IMR-90 (cell line): ENCODE results near the gene CASK. TPM values are rescaled to one million over a fixed set of nuclear protein-coding genes. Genes with fewer than 3 reads are reported as not detected.
"Not testable (repeated sequence)": the region's sequence is repeated elsewhere in the genome, so short reads cannot be mapped to it uniquely, and the experiment has no call there.

Experiments
- ATAC-seq: fragments of 200-7000 bp; cut with Tn5 transposase; 2 replicates; pipeline ENCODE4 v1.9.1; 2020; ENCODE audit warnings: low read depth, mild to moderate bottlenecking, moderate library complexity
- BruUV-seq: library from RNA; stranded (reverse); fragments of 400-500 nt; replicated peaks from 2 replicates; lab custom pipeline; 2021; lab: Mats Ljungman, UMichigan
- CTCF ChIA-PET: fragments of 300-600 bp; formaldehyde crosslinking; extraction: SDS; loops from one replicate; lab custom pipeline; 2021; ENCODE audit warnings: antibody characterized with exemption; lab: Yijun Ruan, JAX
- POLR2A ChIA-PET: fragments of 300-600 bp; sonication (Branson Sonifier 250); formaldehyde crosslinking; loops from one replicate; lab custom pipeline; 2022; ENCODE audit warnings: antibody characterized with exemption; ENCODE audit not compliant: unreplicated experiment; lab: Charles Lee
- DNase-seq: peaks from one replicate; pipeline ENCODE4 v3.0.0; 2013
- H2AFZ ChIP-seq: replicated peaks from 2 replicates; pipeline ENCODE3; 2013; ENCODE audit warnings: low read length, mild to moderate bottlenecking; ENCODE audit not compliant: poor library complexity
- H2AK5ac ChIP-seq: 2 replicates; pipeline ENCODE4 v1.6.1; 2013; ENCODE audit warnings: low read depth, low read length, inconsistent platforms
- H2AK9ac ChIP-seq: replicated peaks from 2 replicates; pipeline ENCODE3; 2013; ENCODE audit warnings: mild to moderate bottlenecking, low read depth, low read length, moderate library complexity; ENCODE audit not compliant: poor library complexity
- H2BK120ac ChIP-seq: 2 replicates; pipeline ENCODE4 v1.6.1; 2013; ENCODE audit warnings: low read depth, low read length, inconsistent platforms
- H2BK15ac ChIP-seq: 3 replicates; pipeline ENCODE4 v1.6.1; 2013; ENCODE audit warnings: low read depth, low read length, inconsistent platforms
- H2BK20ac ChIP-seq: 2 replicates; pipeline ENCODE4 v1.6.1; 2013; ENCODE audit warnings: low read depth, mild to moderate bottlenecking, inconsistent platforms, low read length, moderate library complexity
- H2BK5ac ChIP-seq: 2 replicates; pipeline ENCODE4 v1.6.1; 2013; ENCODE audit warnings: mild to moderate bottlenecking, low read depth, low read length, inconsistent platforms; ENCODE audit not compliant: poor library complexity, severe bottlenecking
- H3K14ac ChIP-seq: replicated peaks from 2 replicates; pipeline ENCODE4 v1.6.1; 2013; ENCODE audit warnings: low read depth, low read length, inconsistent platforms
- H3K18ac ChIP-seq: 2 replicates; pipeline ENCODE4 v1.6.1; 2013; ENCODE audit warnings: low read depth, low read length, control low read depth
- H3K23ac ChIP-seq: 2 replicates; pipeline ENCODE4 v1.6.1; 2013; ENCODE audit warnings: low read depth, low read length, inconsistent platforms
- H3K27ac ChIP-seq: 2 replicates; pipeline ENCODE4 v1.5.1; 2013; ENCODE audit warnings: mild to moderate bottlenecking, control low read depth, low read length; ENCODE audit not compliant: insufficient read depth
- H3K27me3 ChIP-seq: 2 replicates; pipeline ENCODE4 v1.6.1; 2013; ENCODE audit warnings: low read length; ENCODE audit not compliant: control insufficient read depth, insufficient read depth
- H3K36me3 ChIP-seq: 2 replicates; pipeline ENCODE4 v1.6.1; 2013; ENCODE audit warnings: low read length, mixed read lengths; ENCODE audit not compliant: control insufficient read depth, insufficient read depth
- H3K4ac ChIP-seq: 2 replicates; pipeline ENCODE4 v1.6.1; 2013; ENCODE audit warnings: low read depth, low read length, inconsistent platforms
- H3K4me1 ChIP-seq: 2 replicates; pipeline ENCODE4 v1.6.1; 2013; ENCODE audit warnings: low read length, mixed read lengths; ENCODE audit not compliant: control insufficient read depth, insufficient read depth
- H3K4me2 ChIP-seq: 2 replicates; pipeline ENCODE4 v1.6.1; 2013; ENCODE audit warnings: low read depth, mild to moderate bottlenecking, control low read depth, low read length, moderate library complexity
- H3K4me3 ChIP-seq: 2 replicates; pipeline ENCODE4 v1.5.1; 2013; ENCODE audit warnings: low read depth, mild to moderate bottlenecking, control low read depth, low read length, moderate library complexity; ENCODE audit not compliant: insufficient read depth
- H3K56ac ChIP-seq: 2 replicates; pipeline ENCODE4 v1.6.1; 2013; ENCODE audit warnings: low read length, inconsistent platforms; ENCODE audit not compliant: insufficient read depth; ENCODE audit errors: extremely low read depth
- H3K79me1 ChIP-seq, 2 experiments: 2 replicates each; pipeline ENCODE4 v1.6.1; 2013; ENCODE audit warnings: low read length in 2 of 2, inconsistent platforms in 1 of 2, low read depth in 1 of 2
- H3K9ac ChIP-seq: 2 replicates; pipeline ENCODE4 v1.6.1; 2013; ENCODE audit warnings: low read depth, low read length, control low read depth
- H3K9me1 ChIP-seq: 2 replicates; pipeline ENCODE4 v1.6.1; 2013; ENCODE audit warnings: low read length, inconsistent platforms; ENCODE audit not compliant: insufficient read depth
- H3K9me3 ChIP-seq: 2 replicates; pipeline ENCODE4 v1.6.1; 2013; ENCODE audit warnings: low read length; ENCODE audit not compliant: control insufficient read depth, insufficient read depth
- H4K20me1 ChIP-seq: 2 replicates; pipeline ENCODE4 v1.6.1; 2013; ENCODE audit warnings: low read length, inconsistent platforms; ENCODE audit not compliant: insufficient read depth
- H4K5ac ChIP-seq: 2 replicates; pipeline ENCODE4 v1.6.1; 2013; ENCODE audit warnings: mild to moderate bottlenecking, low read depth, low read length, control low read depth
- H4K8ac ChIP-seq, 2 experiments: 2 replicates each; pipeline ENCODE4 v1.6.1; 2013; ENCODE audit warnings: low read depth in 2 of 2, low read length in 2 of 2, control low read depth in 1 of 2, inconsistent platforms in 1 of 2
- H4K91ac ChIP-seq: 2 replicates; pipeline ENCODE4 v1.6.1; 2013; ENCODE audit warnings: low read depth, low read length, inconsistent platforms; ENCODE audit not compliant: insufficient read depth
- WGBS, 2 experiments: methylation state at CpG; one replicate each; pipeline versions ENCODE4 v1.1.5 to v1.1.7; 2013; ENCODE audit warnings: missing lambda C conversion rate in 2 of 2; ENCODE audit not compliant: insufficient read length in 1 of 2; ENCODE audit errors: extremely low coverage in 2 of 2; 5-methylcytosine and 5-hydroxymethylcytosine counted together
- dilution Hi-C: fragments of 300-500 bp; cut with HindIII; formaldehyde crosslinking; loops from one replicate; pipeline ENCODE4 v1.14.3; 2018; ENCODE audit warnings: low sequenced_read_pairs; ENCODE audit not compliant: unreplicated experiment
- in situ Hi-C: fragments of 300-500 bp; cut with MboI; formaldehyde crosslinking; loops from 3 replicates; pipeline ENCODE4 v1.14.3; 2019; ENCODE audit warnings: low sequenced_read_pairs, inconsistent platforms, mixed read lengths
- intact Hi-C: fragments of 100-400 bp; cut with micrococcal nuclease; formaldehyde crosslinking; loops from 2 replicates; pipeline ENCODE4 v1.10.0; 2022
- polyA plus RNA-seq, 3 experiments: library from polyadenylated mRNA; depleted of rRNA; stranded (reverse); fragments of >200 nt; gene quantifications; 2 replicates each; pipeline ENCODE4 v1.2.3, GENCODE V29; 2012; ENCODE audit warnings: low replicate concordance in 1 of 3
- total RNA-seq: library from RNA; depleted of rRNA; stranded (reverse); fragments of >200 nt; gene quantifications from 2 replicates; pipeline ENCODE4 v1.2.3, GENCODE V29; 2012

CASK gene
- total and polyA plus RNA-seq, 2 of the 4 experiments (the other 2 are of a cell fraction) = 9.4 to 17.7 TPM

DNA sequence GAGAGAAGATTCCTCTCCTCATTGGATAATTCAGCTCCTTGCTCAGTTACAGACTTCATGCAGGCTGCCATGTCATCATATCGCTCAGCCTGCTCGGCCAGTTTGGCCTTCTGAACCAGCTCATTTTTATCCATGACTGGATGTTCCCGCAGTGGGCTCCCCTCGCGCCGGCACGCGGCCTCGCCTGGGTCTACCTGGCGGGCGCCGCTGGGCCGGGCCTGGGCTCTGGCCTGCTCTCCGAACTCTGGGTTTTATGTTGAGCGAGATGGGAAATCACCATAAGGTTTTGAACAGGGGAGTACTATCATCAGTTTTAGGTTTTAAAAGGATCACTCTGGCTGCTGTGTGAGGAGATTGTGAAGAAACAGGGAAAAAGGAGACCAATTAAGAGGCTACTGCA is 247.0 kb downstream of the CASK start:
- H3K36me3 ChIP-seq, H3K4me3 ChIP-seq, H3K9me3 ChIP-seq, H3K4ac ChIP-seq, H3K4me2 ChIP-seq, dilution Hi-C loops, H4K8ac ChIP-seq, intact Hi-C loops, H2AK5ac ChIP-seq, H2BK5ac ChIP-seq, H4K20me1 ChIP-seq, H3K27me3 ChIP-seq, in situ Hi-C loops, BruUV-seq, H2BK120ac ChIP-seq, H3K9me1 ChIP-seq, H3K23ac ChIP-seq, H4K91ac ChIP-seq, H2AK9ac ChIP-seq, ATAC-seq, H2AFZ ChIP-seq, DNase-seq, H3K79me1 ChIP-seq, H3K4me1 ChIP-seq, H3K14ac ChIP-seq, H2BK15ac ChIP-seq, H3K9ac ChIP-seq, POLR2A ChIA-PET, H2BK20ac ChIP-seq, H4K5ac ChIP-seq, H3K18ac ChIP-seq, H3K56ac ChIP-seq, H3K27ac ChIP-seq: not testable (repeated sequence)
- 51% methylated on average over 3 of the region's 15 CpGs; no CpG with 5 or more reads in 1 of the 2 experiments for WGBS, 2 experiments
- CTCF ChIA-PET = interaction anchor here (0.7 kb wide), 1 partner anchor 781 kb away, joined by 5 read pairs; no protein-coding TSS in a partner anchor
